NCI-H1417 (cell line): Measurements from ENCODE around the gene CCDC81.
"Not testable (repeated sequence)": the region's sequence is repeated elsewhere in the genome, so short reads cannot be mapped to it uniquely, and the experiment has no call there.

Source experiments
- DNase-seq, 3 experiments: peaks; one replicate each; lab custom pipeline; 2025; lab: John Stamatoyannopoulos, UW

The CCDC81 gene

DNA sequence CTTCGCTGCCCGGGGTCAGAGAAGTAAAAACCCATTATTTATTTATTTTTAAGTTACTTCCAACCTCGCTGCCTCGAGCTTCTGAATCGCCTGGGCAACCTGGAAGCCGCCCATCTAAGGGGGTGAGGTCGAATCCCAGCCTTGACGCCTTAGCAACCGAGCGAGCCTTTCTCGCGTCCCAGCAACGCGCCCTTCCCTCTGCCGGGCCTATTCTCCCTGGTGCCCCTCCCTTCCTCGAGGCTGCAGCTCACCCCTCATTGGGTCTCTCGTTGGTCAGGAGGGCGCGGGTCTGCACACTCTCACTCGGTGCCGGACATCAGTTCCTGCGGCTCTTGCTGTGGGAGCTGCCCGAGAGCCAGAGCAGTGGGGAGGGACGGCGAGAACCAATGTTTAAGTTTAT lies at the start of gene CCDC81:
Gene CCDC81, plus strand, starts transcription at position 302 of the 400 bp plus-strand sequence. CDS start 277 bp downstream, outside the sequence.
- DNase-seq = no peak

DNA sequence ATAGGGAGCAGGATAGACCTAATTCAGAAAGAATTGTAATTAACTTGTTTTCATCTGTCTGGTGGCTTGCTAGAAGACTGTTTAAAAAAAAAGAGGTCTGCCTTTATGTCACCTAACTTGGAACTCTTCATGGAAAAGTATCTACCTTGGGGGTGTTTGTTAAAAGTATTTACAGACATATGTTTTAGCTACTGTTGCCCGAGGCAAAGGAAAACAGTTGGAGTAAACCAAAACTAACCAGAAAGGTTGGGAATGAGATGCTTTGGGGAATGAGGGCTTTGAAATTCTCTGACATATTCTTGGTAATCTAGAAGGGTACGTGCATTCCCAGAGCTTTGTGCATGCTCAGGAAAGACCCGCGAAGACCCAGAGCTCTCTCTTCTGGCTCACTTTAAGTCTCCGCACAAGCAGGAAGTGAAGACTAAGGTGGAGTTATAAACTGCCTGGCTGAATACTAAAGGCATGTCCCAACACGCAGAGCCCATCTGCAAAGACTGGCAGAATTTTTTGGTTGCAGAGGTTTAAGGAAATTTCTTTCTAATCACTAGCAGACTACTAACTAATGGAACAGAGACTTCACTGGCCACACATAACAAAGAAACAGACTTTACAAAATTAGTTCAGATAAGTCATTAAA lies 39.4 kb upstream of the CCDC81 start:
- no peak for DNase-seq

DNA sequence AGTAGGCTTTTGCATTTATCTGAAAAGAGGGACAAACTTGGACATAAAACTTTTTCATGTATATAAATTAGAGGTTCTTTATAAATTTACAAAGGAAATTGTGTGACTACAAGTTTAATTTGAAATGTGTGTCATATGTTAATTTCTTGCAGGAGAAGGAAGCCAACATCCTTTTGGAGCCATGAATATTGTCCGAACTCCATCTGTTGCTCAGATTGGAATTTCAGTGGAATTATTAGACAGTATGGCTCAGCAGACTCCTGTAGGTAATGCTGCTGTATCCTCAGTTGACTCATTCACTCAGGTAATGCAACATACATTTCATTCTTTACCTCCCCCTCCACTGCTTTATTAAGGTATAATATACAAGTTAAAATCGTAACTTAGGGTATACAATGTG lies 37.5 kb upstream of the CCDC81 start:
- DNase-seq = no peak

DNA sequence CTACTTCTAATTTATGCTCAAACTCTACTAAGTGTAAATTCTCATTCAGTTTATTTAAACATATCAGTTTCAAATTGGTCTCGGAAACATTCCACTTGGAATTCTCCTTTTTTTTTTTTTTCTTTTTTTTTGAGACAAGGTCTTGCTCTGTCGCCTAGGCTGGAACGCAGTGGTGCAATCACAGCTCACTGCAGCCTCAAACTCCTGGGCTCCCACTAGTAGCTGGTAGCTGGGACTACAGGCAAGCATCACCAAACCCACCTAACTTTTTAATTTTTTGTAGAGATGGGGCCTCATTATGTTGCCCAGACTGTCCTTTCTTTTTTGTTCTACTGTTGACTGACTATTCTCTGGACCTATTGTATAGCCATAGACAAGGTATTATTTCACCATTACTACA lies 33.3 kb upstream of the CCDC81 start:
- no peak for DNase-seq

DNA sequence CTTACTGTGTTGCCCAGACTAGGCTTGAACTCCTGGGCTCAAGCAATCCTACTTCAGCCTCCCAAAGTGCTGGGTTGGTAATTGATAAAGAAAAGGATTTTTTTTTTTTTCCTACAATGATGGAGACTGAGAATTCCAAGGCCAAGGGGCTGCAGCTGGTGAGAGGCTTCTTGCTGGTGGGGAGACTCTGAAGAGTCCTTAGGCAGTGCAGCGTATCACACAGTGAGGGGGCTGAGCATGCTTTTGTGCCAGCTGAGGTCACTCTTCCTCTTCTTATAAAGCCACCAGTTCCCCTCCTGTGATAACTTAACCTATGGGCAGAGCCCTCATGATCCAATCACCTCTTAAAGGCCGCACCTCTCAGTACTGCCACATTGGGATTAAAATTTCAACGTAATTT lies 28.2 kb upstream of the CCDC81 start:
- DNase-seq = no peak

DNA sequence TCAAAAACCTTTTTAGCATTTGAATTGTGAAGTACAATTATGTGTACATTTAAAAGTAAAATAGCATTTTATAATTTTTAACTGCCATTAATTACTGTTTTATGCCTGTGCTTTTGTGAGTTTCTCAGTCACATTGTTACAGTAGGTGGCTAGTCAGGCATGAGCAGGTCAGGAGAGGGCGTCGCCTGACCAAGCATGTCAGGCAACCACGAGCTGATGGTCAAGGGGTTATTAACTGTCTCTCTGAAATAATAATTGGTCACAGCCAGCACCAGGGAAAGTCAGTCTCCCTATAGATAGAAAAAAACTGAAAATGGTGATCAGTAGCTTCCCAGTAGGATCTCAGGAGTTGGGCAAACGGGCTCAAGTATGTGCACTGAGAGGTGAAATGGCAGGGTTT lies 19.4 kb upstream of the CCDC81 start:
- DNase-seq = peak in 1 of 3 experiments; percentile 23

DNA sequence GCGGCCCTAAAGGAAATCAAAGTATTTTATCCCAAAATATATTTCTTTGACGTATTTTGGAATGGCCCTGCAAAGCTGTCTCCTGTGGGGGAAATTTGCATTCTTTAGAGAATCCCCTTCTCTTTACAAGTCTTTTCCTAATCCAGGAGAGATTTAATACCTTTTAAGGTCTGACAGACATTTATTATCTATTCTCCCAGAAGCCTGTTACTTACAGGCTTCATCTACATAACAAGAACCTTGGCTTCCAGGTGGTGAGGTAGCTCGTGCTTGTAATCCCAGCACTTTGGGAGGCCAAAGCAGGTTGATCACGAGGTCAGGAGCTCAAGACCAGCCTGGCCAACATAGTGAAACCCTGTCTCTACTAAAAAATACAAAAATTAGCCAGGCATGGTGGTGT lies 17.3 kb upstream of the CCDC81 start:
- not testable (repeated sequence) for DNase-seq

DNA sequence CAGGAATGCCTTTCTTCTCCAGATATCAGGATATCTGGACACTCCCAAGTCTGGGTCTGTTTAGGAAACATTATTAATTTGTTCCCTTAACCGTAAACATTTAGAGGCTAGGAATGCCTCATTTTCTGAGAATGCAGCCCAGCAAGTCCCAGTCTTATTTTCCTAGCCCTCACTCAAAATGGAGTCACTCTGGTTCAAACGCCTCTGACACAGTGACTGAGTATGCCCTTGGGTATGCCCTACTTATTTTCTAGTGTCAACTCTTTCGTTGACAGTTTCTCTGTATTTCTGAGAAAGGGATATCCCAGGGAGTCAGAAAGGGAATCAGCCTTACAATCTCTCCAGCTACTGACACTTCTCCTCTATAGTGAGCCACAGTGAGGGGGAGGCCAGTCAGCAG lies 16.0 kb upstream of the CCDC81 start:
- DNase-seq = no peak

DNA sequence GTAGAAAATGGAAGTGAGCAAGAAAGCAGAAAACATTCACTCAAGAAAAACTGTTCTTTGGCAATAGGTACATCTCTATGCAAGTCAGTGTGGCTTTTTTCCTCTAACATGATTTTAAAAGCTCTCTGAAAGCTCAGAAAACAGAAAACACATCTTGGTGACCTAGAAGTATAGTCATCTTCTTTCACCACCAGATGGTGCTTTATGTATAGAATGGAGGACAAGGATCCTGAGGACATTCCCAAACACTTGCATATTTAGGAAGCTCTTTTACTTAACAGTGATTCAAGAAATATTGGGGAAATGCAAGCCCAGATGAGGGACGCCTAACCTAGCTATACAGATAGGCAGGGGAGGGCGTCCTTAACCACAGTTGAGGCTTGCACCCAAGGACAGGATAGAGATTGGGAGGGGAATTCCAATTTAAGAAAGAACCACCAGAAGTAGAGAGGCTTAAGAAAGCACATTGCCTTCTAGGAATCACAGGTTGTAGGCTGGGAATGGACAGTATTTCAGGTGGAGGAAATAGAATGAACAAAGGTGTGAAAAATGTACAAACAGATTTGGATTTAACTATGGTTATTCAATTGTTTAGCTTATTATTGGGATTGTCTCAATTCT lies 13.8 kb upstream of the CCDC81 start:
- DNase-seq = peak in 1 of 3 experiments; percentile 17

DNA sequence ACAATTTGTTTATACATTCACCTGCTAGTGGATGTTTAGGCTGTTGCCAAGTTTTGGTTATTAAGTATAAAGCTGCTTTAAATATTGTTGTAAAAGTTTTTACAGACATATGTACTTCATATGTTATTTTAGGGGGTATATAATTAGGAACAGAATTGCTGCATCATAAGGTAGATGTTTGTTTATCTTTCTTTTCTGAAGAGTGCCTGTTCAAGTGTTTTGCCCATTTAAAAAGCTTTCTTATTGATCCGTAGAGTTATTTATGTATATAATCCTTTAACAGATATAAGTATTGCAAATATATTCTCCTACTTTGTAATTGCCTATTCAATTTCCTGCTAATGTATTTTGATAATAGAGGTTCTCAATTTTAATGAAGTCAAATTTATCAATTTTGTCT lies 11.3 kb upstream of the CCDC81 start:
- DNase-seq = no peak

DNA sequence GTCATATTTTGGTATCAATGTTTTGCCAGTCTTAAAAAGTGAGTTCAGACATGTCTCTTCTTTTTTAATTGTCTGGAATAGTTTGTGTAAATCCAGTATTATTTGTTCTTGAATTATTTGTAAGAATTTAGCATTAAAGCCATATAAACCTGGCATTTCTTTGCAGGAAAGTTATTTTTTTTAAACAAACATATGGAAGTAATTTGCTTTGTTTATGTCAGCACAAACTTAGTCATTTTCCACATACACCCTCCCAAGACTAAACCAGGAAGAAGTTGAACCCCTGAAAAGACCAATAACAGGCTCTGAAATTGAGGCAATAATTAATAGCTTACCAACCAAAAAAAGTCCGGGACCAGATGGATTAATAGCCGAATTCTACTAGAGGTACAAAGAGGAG lies 9.1 kb upstream of the CCDC81 start:
- no peak for DNase-seq

DNA sequence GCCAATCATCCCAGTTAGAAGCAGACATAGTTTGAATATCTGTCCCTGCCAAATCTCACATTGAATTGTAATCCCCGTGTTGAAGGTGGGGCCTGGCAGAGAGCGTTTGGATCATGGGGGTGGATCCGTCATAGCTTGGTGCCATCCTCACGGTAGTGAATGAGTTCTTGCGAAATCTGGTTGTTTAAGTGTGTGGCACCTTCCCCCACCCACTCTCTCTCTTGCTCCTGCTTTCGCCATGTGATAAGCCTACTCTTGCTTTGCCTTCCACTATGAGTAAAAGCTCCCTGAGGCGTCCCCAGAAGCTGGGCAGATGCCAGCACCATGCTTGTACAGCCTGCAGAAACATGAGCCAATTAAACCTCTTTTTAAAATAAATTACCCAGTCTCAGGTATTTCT lies 5.0 kb upstream of the CCDC81 start:
- DNase-seq = no peak

DNA sequence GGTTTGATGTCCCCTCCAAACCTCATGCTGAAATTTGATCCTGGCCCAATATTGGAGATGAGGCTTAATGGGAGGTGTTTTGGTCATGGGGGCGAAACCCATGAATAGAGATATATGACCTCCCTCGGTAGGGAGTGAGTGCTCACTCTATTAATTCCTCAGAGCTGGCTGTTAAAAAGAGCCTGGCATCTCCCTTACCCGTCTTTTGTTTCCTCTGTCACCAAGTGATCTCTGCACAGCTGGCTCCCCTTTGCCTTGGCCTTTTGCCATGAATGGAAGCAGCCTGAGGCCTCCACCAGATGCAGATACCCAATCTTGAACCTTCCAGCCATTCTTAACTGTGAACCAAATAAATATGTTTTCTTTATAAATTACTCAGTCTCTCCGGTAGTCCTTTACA lies 4.5 kb upstream of the CCDC81 start:
- peak in 1 of 3 experiments; percentile 21 for DNase-seq

DNA sequence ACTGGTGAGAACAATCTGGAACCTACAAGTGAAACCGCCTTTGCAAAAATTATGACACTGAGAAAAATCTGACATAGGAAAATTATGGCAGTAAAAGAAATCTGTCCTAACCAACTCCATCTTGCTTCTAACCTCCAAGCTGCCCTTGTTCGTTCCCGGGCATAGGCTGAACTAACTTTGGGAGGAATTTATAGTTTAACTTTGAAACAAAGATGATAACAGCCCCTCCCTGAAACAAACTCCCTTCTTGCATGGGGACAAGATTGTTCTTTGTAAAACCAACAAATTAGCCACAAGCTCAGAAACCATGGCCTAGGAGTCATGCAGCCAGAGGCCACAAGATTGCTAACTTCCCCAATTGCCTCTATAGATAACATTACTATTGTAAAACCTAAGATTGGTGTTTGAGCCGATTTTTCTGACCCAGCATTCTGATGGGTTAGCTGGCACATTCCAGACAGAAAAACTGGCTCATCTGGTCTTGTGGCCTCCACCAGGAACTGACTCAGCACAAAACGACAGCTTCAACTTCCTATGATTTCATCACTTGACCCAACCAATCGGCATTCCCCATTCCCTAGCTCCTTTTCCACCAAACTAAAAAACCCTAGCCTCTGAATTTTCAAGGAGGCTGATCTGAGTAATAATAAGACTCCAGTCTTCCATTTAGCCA lies 3.6 kb upstream of the CCDC81 start:
- no peak for DNase-seq

DNA sequence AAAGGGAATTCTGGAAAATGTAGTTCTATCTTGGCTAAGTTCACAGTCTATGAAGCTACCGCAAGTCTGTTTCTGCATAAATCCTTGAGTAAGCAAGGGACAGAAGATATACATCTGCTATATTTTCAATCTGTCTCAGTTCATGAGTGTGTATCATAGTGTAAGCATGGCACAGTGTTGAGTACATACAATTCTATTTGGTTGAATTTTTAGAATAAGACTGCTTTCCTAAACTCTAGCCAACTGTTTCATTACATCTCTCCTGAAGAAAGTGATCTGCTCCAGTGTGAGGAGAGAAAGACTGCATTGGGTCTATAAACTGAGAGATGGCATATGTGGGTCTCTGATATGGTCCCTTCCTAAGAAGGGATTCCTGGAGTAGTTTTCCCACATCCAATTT lies 2.6 kb upstream of the CCDC81 start:
- no peak for DNase-seq

DNA sequence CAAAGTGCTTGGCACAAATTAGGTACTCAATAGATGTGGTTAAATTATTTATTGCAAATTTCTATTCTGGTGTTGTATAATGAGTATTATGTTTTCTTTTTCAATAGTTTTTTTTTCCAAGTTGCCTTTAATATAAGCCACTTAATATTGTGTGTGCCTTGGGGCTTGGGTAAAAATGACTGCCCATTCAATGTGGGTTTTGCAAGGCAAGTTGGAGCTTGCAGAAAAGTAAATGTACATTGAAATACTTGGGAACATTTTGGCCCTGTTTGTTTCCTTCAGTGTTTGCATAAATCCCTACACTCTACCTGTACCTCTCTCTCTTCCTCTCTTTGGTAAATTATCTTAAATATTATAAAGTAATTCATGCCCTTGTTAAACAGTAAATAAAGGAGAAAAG lies 2.1 kb upstream of the CCDC81 start:
- peak in 1 of 3 experiments; percentile 27 for DNase-seq

DNA sequence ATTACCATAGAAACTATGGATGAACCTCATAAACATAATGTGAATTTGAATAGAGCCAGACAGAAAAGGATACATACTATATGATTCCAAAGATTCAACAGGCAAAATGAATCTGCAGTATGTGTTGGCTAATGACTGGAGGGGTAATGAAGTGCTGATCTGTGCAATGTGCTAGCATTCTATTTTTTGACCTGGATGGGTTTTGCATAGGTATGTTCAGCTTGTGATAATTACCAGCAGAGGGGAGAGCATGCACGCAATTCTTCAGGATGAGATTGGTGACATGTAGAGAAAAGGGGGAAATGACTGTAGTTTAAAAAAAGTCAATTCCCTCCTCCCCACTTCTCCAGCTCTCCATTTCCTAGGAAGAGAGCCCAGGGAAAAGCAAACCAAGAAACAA lies 618 bp upstream of the CCDC81 start:
- no peak for DNase-seq

DNA sequence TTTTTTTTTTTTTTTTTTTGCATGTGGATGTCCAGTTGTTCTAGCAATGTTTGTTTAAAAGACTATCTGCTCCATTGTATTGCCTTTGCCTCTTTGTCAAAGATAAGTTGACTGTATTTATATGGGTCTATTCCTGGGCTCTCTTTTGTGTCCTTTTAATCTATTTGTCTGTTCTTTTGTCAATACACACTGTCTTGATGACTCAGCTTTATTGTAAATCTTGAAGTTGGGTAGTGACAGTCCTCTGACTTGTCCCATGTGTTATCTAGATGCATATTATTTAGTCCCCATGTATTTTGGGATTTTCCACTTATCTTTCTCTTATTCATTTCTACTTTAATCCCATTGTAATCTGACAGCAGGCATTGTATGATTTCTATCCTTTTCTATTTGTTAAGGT lies 3.3 kb downstream of the CCDC81 start:
- no peak for DNase-seq

DNA sequence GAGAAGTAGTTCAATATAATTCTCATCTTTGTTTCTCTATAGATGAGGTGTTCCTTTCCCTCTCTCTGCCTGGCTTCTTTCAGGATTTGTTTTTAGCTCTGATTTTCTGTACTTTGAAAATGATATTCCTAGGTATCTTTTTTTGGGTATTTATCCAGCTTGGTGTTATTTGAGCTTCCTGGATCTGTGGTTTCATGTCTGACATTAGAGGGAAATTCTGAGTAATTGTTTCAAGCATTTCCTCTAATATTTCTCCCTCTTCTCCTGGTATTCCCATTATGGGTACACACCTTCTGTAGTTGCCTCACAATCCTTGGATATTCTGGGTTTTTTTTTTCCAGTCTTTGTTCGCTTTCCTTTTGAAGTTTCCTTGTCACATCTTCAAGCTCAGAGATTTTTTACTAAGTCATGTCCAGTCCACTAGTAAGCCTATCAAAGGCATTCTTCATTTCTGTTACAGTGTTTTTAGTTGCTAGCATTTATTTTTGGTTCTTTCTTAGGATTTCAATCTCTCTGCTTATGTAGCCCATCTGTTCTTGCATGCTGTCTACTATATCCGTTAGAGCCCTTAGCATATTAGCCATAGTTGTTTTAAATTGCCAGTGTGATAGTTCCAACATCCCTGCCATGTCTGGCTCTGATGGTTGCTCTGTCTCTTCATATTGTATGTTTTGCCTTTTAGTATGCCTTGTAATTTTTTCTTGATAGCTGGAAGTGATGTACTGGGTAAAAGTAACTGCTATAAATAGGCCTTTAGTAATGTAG lies 5.8 kb downstream of the CCDC81 start:
- no peak for DNase-seq

DNA sequence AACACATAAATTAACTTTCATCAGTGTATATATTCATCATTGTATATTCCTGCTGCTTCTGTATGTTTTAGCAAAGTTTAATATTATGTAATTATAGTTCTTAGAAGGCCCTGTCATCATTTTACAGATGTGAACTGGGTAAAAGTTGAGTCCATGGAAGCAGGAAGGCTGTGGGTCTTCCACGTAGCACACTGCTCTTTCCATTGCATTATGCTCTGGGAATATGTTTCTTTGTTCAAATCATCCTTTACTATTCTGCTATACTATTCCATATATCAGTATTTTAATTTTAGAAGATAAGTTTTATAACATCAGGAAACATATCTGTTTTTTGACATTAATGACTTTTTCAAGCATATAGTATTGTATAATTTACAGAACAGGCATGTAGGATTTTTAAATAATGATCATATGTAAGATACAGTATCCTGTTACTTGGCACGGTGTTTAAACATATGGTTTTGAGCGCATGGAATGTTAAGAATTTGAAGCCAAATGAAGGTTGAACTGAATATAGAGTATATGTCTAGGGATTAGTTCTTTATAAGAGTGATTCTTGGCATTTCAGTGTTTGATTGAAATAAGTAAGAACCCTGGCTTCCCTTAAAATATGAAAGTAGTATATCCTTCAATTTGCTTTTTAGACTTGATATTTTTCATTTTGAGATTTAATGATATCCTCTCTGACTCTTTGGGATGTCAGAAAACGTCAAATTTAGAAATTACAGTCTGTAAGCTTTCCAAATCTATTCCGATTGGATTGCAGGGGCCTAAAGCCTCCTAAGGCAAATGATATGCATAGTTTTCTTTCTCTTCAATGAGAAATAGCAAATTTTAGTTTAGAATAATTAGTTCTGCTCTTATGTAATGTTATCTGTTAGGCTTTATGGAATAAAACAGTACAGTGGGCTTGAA lies 8.6 kb downstream of the CCDC81 start:
- DNase-seq = no peak

DNA sequence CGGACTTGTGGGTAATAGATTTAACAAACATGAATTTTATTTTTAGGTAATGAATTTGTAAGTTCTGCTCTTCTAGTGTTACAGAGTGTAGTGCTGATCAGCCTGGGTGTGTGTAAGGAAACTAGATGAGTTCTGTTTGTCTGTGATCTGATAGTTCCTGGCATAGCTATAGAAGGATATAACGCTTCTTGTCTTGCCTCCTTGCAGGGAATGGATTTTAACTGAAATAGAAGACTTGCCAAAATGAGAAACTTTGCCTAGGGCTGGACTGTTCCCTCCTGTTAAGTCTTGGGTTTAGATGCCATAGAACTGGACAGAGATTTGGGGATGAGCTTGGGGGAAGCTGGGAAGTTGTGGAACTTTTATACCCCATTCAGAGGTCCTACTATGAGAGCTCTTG lies 11.6 kb downstream of the CCDC81 start:
- DNase-seq = no peak

DNA sequence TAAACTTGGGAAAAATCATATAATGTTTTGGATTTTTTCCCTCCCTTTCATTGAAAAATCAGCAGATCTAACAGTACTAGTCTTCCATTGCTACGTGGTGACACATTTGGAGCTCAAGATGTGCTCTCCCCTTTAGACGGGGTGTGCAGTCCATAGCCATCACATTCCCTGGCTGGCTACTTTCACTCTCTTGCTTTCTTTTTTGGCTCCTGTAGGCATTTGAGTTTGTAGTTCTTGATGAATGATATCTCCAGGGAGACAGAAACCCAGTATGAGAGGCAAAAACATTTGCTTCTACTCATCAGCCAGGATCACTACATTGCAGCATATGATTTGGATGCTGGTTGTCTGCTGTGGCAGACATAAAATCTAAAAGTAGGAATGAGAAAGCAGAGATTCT lies 12.1 kb downstream of the CCDC81 start:
- DNase-seq = no peak
